Measurements from ENCODE around the gene PLCB4.
"Not testable (repeated sequence)": the region's sequence is repeated elsewhere in the genome, so short reads cannot be mapped to it uniquely, and the experiment has no call there.

Gene PLCB4

GRCh38 chr20:9367328-9367727 lies 298.4 kb downstream of the PLCB4 start:
- DNase-seq (ENCODE audit: low spot score), result no peak

GRCh38 chr20:9367746-9368145 lies 298.9 kb downstream of the PLCB4 start:
- DNase-seq (ENCODE audit: low spot score), result no peak

- DNase-seq (ENCODE audit: low spot score), result no peak
These were observed 300.0 kb downstream of the PLCB4 start for GRCh38 chr20:9368893-9369292.

GRCh38 chr20:9369557-9369956 lies 300.7 kb downstream of the PLCB4 start:
- no peak for DNase-seq (ENCODE audit: low spot score)

- no peak for DNase-seq (ENCODE audit: low spot score)
These were observed 305.2 kb downstream of the PLCB4 start for GRCh38 chr20:9374072-9374471.

- no peak for DNase-seq (ENCODE audit: low spot score)
These were observed 305.6 kb downstream of the PLCB4 start for GRCh38 chr20:9374480-9374879.

GRCh38 chr20:9375221-9375681 lies 306.4 kb downstream of the PLCB4 start:
- DNase-seq (ENCODE audit: low spot score), result no peak

GRCh38 chr20:9377007-9377406 lies 308.1 kb downstream of the PLCB4 start:
- no peak for DNase-seq (ENCODE audit: low spot score)

- not testable (repeated sequence) for DNase-seq (ENCODE audit: low spot score)
These were observed 316.7 kb downstream of the PLCB4 start for GRCh38 chr20:9385345-9386310.

- DNase-seq (ENCODE audit: low spot score), result no peak
These were observed 319.4 kb downstream of the PLCB4 start for GRCh38 chr20:9388160-9388812.

GRCh38 chr20:9388813-9389161 lies 319.9 kb downstream of the PLCB4 start:
- no peak for DNase-seq (ENCODE audit: low spot score)

GRCh38 chr20:9389346-9389745 lies 320.5 kb downstream of the PLCB4 start:
- no peak for DNase-seq (ENCODE audit: low spot score)

- DNase-seq (ENCODE audit: low spot score), result no peak
These were observed 321.6 kb downstream of the PLCB4 start for GRCh38 chr20:9390441-9390840.

GRCh38 chr20:9392892-9393857 lies 324.3 kb downstream of the PLCB4 start:
- DNase-seq (ENCODE audit: low spot score), result peak; percentile 74

GRCh38 chr20:9395971-9396370 lies 327.1 kb downstream of the PLCB4 start:
- no peak for DNase-seq (ENCODE audit: low spot score)

GRCh38 chr20:9397928-9398327 lies 329.0 kb downstream of the PLCB4 start:
- DNase-seq (ENCODE audit: low spot score), result no peak

GRCh38 chr20:9398882-9399281 lies 330.0 kb downstream of the PLCB4 start:
- no peak for DNase-seq (ENCODE audit: low spot score)

GRCh38 chr20:9399322-9399721 lies 330.4 kb downstream of the PLCB4 start:
- no peak for DNase-seq (ENCODE audit: low spot score)

GRCh38 chr20:9400171-9401025 lies 331.5 kb downstream of the PLCB4 start:
- DNase-seq (ENCODE audit: low spot score), result no peak

- no peak for DNase-seq (ENCODE audit: low spot score)
These were observed 332.5 kb downstream of the PLCB4 start for GRCh38 chr20:9401371-9401770.

- no peak for DNase-seq (ENCODE audit: low spot score)
These were observed 333.3 kb downstream of the PLCB4 start for GRCh38 chr20:9402141-9402540.
